ENCODE measurements around the gene XPO6.

Gene XPO6

DNA sequence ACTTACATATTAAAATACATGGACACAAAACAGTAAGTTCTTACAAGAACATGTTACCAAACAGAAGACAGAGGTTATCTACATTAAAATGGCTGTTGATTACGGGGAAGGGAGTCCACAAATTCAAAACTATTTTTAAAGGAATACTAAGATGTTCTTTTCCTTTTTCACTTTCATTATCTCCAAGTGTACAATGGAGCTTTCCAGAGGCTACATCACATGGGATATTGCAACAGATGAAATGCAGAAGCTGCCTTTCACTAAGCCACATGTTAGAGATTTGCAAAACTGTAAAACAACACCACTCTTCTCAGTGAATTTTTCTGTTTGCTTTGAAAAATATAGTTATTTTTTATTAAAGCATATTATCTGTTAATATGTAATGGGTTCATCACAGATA is 53.6 kb downstream of the XPO6 start:
- H3K4me3 ChIP-seq (replicated peaks; ENCODE audit: low read depth, low read length): peak overlapping the region; percentile 32
- peak; percentile 78 for DNase-seq (ENCODE audit: low read depth)
- TF ChIP-seq, protein P1, sequence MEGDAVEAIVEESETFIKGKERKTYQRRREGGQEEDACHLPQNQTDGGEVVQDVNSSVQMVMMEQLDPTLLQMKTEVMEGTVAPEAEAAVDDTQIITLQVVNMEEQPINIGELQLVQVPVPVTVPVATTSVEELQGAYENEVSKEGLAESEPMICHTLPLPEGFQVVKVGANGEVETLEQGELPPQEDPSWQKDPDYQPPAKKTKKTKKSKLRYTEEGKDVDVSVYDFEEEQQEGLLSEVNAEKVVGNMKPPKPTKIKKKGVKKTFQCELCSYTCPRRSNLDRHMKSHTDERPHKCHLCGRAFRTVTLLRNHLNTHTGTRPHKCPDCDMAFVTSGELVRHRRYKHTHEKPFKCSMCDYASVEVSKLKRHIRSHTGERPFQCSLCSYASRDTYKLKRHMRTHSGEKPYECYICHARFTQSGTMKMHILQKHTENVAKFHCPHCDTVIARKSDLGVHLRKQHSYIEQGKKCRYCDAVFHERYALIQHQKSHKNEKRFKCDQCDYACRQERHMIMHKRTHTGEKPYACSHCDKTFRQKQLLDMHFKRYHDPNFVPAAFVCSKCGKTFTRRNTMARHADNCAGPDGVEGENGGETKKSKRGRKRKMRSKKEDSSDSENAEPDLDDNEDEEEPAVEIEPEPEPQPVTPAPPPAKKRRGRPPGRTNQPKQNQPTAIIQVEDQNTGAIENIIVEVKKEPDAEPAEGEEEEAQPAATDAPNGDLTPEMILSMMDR (IDR thresholded peaks at IDR 0.05; ENCODE audit: low read length, missing control alignments): no peak

GRCh38 chr16:28156056-28156680 is 55.6 kb downstream of the XPO6 start:
- H3K4me3 ChIP-seq (replicated peaks; ENCODE audit: low read depth, low read length): no peak overlapping the region
- TF ChIP-seq, protein P1 (IDR thresholded peaks at IDR 0.05; ENCODE audit: low read length, missing control alignments): no peak

DNA sequence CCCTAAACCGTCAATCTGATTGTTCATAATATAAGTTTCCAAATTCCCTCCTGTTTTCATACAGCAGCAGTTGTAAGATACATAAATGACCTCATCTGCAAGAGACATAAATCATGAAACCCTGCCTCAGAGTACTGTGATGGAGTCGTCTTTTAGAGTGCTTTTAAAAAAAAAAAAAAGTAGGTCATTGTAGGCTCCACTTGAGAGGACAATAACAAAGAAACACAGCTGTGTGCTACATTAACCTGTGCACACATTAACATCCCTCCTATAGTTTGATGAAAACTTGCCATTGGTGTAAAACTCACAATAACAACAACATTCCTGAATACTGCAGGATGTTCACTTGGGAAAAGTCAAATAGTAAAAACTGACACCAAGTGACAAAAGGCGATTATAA is 56.5 kb downstream of the XPO6 start:
- DNase-seq (ENCODE audit: low read depth): no peak
- TF ChIP-seq, protein P1 (IDR thresholded peaks at IDR 0.05; ENCODE audit: low read length, missing control alignments): no peak
- H3K4me3 ChIP-seq (replicated peaks; ENCODE audit: low read depth, low read length): no peak overlapping the region

More at GRCh38 chr16:28156056-28156680, 55.6 kb downstream of the XPO6 start:
- DNase-seq (ENCODE audit: low read depth): no peak

- TF ChIP-seq, protein P1 (IDR thresholded peaks at IDR 0.05; ENCODE audit: low read length, missing control alignments): no peak
- no peak for DNase-seq (ENCODE audit: low read depth)
Observed at GRCh38 chr16:28151180-28151579, 60.6 kb downstream of the XPO6 start.

GRCh38 chr16:28149011-28149888 is 62.5 kb downstream of the XPO6 start:
- no peak for DNase-seq (ENCODE audit: low read depth)
- no peak overlapping the region for H3K4me3 ChIP-seq (replicated peaks; ENCODE audit: low read depth, low read length)
- TF ChIP-seq, protein P1 (IDR thresholded peaks at IDR 0.05; ENCODE audit: low read length, missing control alignments): no peak

More at GRCh38 chr16:28151180-28151579, 60.6 kb downstream of the XPO6 start:
- H3K4me3 ChIP-seq (replicated peaks; ENCODE audit: low read depth, low read length): no peak overlapping the region

- no peak overlapping the region for H3K4me3 ChIP-seq (replicated peaks; ENCODE audit: low read depth, low read length)
- TF ChIP-seq, protein P1 (IDR thresholded peaks at IDR 0.05; ENCODE audit: low read length, missing control alignments): no peak
- DNase-seq (ENCODE audit: low read depth): no peak
Observed at GRCh38 chr16:28146536-28146935, 65.2 kb downstream of the XPO6 start.

Measured in fibroblast of pulmonary artery (primary cell).